HepG2 (cell line): ENCODE measurements around the gene SNRNP48. TPM values are rescaled to one million over a fixed set of nuclear protein-coding genes. Genes with fewer than 3 reads are reported as not detected.

ENCODE experiments used
- ADNP ChIP-seq: sonication (generic); formaldehyde crosslinking; IDR thresholded peaks from 2 replicates; pipeline ENCODE4 v1.4.0; 2020; ENCODE audit warnings: missing genetic modification reagents
- ASH2L ChIP-seq: fragments of 300-600, 200-600 bp; sonication (generic); IDR thresholded peaks from 2 replicates; pipeline ENCODE4 v1.7.0; 2017; ENCODE audit warnings: low read depth, mild to moderate bottlenecking, moderate library complexity, mixed read lengths, low read length; ENCODE audit not compliant: insufficient read length
- CBX1 ChIP-seq: IDR thresholded peaks from one replicate; pipeline ENCODE4 v1.6.1; 2016; ENCODE audit warnings: antibody characterized with exemption, low read depth
- EED ChIP-seq: sonication (generic); formaldehyde crosslinking; IDR thresholded peaks from 2 replicates; pipeline ENCODE4 v1.5.0; 2020; ENCODE audit warnings: mild to moderate bottlenecking, missing genetic modification reagents
- KDM6A ChIP-seq: IDR thresholded peaks from 2 replicates; pipeline ENCODE4 v1.6.1; 2016; ENCODE audit warnings: low read depth
- MIXL1 ChIP-seq: IDR thresholded peaks from 2 replicates; pipeline ENCODE4 v1.6.1; 2016
- SMARCE1 ChIP-seq: fragments of 450-650 bp; IDR thresholded peaks from 2 replicates; pipeline ENCODE4 v1.6.1; 2017; ENCODE audit warnings: borderline replicate concordance
- YEATS4 ChIP-seq: sonication (generic); formaldehyde crosslinking; IDR thresholded peaks from 2 replicates; pipeline ENCODE4 v1.4.0; 2020; ENCODE audit warnings: missing genetic modification reagents, borderline replicate concordance
- ZNF12 ChIP-seq: sonication (generic); formaldehyde crosslinking; IDR thresholded peaks from 2 replicates; pipeline ENCODE4 v1.5.0; 2020; ENCODE audit warnings: missing genetic modification reagents
- ZNF383 ChIP-seq: sonication (generic); formaldehyde crosslinking; IDR thresholded peaks from 2 replicates; pipeline ENCODE4 v1.4.0; 2020; ENCODE audit warnings: missing genetic modification reagents, mild to moderate bottlenecking, borderline replicate concordance
- ZNF546 ChIP-seq: sonication (generic); formaldehyde crosslinking; conservative IDR thresholded peaks from 2 replicates; pipeline ENCODE4 v1.8.1; 2023; ENCODE audit warnings: mild to moderate bottlenecking, missing genetic modification reagents
- polyA plus RNA-seq, 8 experiments: library from polyadenylated mRNA; depleted of rRNA in 3 of 8; stranded (reverse) in 7 of 8; unstranded in 1 of 8; fragments of >200 nt; fragmentation: Illumina TruSeq in 4 of 8; extraction: Trizol in 4 of 8; gene quantifications; 2 replicates each; pipeline versions ENCODE4 v1.2.1 to v1.2.3, GENCODE V29; 2011 to 2016; ENCODE audit warnings: low read depth in 4 of 8, missing spikeins in 1 of 8, mixed read lengths in 1 of 8; ENCODE audit not compliant: insufficient read depth in 1 of 8
- total RNA-seq, 5 experiments: library from RNA; depleted of rRNA; stranded (reverse); fragments of >200 nt; fragmentation: Illumina TruSeq; extraction: Trizol; gene quantifications; 2 replicates each; pipeline ENCODE4 v1.2.3, GENCODE V29; 2016; ENCODE audit warnings: low read depth in 1 of 5
- TF ChIP-seq, protein P1 (sequence below): sonication (generic); formaldehyde crosslinking; IDR thresholded peaks from 2 replicates; pipeline ENCODE4 v1.5.0; 2020; ENCODE audit warnings: missing genetic modification reagents
- TF ChIP-seq, protein P2 (sequence below): sonication (generic); formaldehyde crosslinking; IDR thresholded peaks from 2 replicates; pipeline ENCODE4 v1.4.0; 2020; ENCODE audit warnings: missing genetic modification reagents
- TF ChIP-seq, protein P3 (sequence below): sonication (generic); formaldehyde crosslinking; IDR thresholded peaks from 2 replicates; pipeline ENCODE4 v1.8.0; 2022; ENCODE audit warnings: low read depth, missing genetic modification reagents
- TF ChIP-seq, protein P4 (sequence below): sonication (generic); formaldehyde crosslinking; IDR thresholded peaks from 2 replicates; pipeline ENCODE4 v1.5.0; 2020; ENCODE audit warnings: missing genetic modification reagents, mild to moderate bottlenecking, borderline replicate concordance
- TF ChIP-seq, protein P5 (sequence below): sonication (generic); formaldehyde crosslinking; IDR thresholded peaks from 2 replicates; pipeline ENCODE4 v1.8.0; 2022; ENCODE audit warnings: missing genetic modification reagents, mild to moderate bottlenecking, moderate library complexity, borderline replicate concordance
- TF ChIP-seq, protein P6 (sequence below): sonication (generic); formaldehyde crosslinking; IDR thresholded peaks from 2 replicates; pipeline ENCODE4 v1.4.0; 2020; ENCODE audit warnings: missing genetic modification reagents; ENCODE audit errors: not compliant biosample characterization

Gene SNRNP48
- total and polyA plus RNA-seq, 2 of the 13 experiments (the other 11 are each of a cell fraction or from before 2014, with no cell fraction given): 17.5 to 47.5 TPM

DNA sequence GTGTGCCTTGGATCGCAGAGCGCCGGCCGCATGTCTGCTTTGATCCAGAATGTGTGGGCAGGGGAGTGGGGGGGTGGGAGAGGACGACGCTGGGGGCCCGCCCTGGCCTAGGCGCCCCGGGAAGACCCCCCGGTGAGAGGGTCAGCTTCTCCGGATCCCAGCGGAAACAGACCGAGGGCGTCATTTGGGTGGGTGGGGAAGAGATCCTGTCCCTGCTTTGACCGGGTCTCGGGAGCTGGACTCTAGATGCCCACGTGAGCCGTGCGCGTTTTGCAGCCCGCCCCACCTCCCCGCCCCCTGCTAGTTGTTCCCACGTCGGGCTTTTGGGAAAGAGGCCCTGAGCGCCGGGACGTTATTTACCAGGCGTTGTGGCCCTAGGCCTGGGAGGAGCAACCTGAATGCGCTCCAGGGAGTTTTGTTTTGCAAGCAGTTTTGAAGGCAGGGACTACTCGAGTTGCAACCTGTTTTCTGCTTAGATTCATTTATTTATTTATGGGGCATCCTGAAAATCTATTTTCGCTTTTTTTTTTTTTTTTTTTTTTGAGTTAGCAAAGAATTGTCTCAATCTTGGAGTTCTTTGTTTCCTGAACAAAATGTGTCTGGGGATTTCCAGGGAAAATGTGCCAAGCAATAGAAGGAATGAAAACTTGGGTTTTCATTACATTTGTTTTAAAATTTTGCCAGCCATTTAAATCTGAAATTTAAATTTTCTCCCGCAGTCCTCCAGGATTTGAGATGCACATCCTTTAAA, 46.9 kb upstream of the SNRNP48 start (continued):
- TF ChIP-seq ASH2L: no peak
- TF ChIP-seq, protein P1, sequence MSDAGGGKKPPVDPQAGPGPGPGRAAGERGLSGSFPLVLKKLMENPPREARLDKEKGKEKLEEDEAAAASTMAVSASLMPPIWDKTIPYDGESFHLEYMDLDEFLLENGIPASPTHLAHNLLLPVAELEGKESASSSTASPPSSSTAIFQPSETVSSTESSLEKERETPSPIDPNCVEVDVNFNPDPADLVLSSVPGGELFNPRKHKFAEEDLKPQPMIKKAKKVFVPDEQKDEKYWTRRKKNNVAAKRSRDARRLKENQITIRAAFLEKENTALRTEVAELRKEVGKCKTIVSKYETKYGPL: no peak
- no peak for TF ChIP-seq KDM6A (CRISPR knock-in tag)
- TF ChIP-seq, protein P2, sequence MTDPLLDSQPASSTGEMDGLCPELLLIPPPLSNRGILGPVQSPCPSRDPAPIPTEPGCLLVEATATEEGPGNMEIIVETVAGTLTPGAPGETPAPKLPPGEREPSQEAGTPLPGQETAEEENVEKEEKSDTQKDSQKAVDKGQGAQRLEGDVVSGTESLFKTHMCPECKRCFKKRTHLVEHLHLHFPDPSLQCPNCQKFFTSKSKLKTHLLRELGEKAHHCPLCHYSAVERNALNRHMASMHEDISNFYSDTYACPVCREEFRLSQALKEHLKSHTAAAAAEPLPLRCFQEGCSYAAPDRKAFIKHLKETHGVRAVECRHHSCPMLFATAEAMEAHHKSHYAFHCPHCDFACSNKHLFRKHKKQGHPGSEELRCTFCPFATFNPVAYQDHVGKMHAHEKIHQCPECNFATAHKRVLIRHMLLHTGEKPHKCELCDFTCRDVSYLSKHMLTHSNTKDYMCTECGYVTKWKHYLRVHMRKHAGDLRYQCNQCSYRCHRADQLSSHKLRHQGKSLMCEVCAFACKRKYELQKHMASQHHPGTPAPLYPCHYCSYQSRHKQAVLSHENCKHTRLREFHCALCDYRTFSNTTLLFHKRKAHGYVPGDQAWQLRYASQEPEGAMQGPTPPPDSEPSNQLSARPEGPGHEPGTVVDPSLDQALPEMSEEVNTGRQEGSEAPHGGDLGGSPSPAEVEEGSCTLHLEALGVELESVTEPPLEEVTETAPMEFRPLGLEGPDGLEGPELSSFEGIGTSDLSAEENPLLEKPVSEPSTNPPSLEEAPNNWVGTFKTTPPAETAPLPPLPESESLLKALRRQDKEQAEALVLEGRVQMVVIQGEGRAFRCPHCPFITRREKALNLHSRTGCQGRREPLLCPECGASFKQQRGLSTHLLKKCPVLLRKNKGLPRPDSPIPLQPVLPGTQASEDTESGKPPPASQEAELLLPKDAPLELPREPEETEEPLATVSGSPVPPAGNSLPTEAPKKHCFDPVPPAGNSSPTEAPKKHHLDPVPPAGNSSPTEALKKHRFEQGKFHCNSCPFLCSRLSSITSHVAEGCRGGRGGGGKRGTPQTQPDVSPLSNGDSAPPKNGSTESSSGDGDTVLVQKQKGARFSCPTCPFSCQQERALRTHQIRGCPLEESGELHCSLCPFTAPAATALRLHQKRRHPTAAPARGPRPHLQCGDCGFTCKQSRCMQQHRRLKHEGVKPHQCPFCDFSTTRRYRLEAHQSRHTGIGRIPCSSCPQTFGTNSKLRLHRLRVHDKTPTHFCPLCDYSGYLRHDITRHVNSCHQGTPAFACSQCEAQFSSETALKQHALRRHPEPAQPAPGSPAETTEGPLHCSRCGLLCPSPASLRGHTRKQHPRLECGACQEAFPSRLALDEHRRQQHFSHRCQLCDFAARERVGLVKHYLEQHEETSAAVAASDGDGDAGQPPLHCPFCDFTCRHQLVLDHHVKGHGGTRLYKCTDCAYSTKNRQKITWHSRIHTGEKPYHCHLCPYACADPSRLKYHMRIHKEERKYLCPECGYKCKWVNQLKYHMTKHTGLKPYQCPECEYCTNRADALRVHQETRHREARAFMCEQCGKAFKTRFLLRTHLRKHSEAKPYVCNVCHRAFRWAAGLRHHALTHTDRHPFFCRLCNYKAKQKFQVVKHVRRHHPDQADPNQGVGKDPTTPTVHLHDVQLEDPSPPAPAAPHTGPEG (CRISPR knock-in tag): peak; percentile 61; the same call in 1 of the 2 replicates
- TF ChIP-seq, protein P3, sequence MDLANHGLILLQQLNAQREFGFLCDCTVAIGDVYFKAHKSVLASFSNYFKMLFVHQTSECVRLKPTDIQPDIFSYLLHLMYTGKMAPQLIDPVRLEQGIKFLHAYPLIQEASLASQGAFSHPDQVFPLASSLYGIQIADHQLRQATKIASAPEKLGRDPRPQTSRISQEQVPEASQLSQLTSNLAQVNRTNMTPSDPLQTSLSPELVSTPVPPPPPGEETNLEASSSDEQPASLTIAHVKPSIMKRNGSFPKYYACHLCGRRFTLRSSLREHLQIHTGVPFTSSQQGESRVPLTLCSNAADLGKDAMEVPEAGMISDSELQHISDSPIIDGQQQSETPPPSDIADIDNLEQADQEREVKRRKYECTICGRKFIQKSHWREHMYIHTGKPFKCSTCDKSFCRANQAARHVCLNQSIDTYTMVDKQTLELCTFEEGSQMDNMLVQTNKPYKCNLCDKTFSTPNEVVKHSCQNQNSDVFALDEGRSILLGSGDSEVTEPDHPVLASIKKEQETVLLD (CRISPR knock-in tag): peak; percentile 42; the same call in 1 of the 2 replicates
- TF ChIP-seq ADNP (CRISPR knock-in tag): no peak
- TF ChIP-seq, protein P4, sequence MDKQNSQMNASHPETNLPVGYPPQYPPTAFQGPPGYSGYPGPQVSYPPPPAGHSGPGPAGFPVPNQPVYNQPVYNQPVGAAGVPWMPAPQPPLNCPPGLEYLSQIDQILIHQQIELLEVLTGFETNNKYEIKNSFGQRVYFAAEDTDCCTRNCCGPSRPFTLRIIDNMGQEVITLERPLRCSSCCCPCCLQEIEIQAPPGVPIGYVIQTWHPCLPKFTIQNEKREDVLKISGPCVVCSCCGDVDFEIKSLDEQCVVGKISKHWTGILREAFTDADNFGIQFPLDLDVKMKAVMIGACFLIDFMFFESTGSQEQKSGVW (CRISPR knock-in tag): no peak
- peak; percentile 19; the same call in 1 of the 2 replicates for TF ChIP-seq MIXL1
- peak; percentile 78 for TF ChIP-seq YEATS4 (CRISPR knock-in tag)
- TF ChIP-seq ZNF12 (CRISPR knock-in tag): no peak
- no peak; the same call in 1 of the 2 replicates for TF ChIP-seq ZNF546 (CRISPR knock-in tag)
- TF ChIP-seq ZNF383 (CRISPR knock-in tag): peak; percentile 68; the same call in 1 of the 2 replicates
- no peak for TF ChIP-seq CBX1
- TF ChIP-seq SMARCE1: no peak
- TF ChIP-seq, protein P5, sequence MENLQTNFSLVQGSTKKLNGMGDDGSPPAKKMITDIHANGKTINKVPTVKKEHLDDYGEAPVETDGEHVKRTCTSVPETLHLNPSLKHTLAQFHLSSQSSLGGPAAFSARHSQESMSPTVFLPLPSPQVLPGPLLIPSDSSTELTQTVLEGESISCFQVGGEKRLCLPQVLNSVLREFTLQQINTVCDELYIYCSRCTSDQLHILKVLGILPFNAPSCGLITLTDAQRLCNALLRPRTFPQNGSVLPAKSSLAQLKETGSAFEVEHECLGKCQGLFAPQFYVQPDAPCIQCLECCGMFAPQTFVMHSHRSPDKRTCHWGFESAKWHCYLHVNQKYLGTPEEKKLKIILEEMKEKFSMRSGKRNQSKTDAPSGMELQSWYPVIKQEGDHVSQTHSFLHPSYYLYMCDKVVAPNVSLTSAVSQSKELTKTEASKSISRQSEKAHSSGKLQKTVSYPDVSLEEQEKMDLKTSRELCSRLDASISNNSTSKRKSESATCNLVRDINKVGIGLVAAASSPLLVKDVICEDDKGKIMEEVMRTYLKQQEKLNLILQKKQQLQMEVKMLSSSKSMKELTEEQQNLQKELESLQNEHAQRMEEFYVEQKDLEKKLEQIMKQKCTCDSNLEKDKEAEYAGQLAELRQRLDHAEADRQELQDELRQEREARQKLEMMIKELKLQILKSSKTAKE (CRISPR knock-in tag): 0 out of 2 replicates have a peak, but pooled peaks have one; percentile 60
- TF ChIP-seq EED (CRISPR knock-in tag): no peak; the same call in 1 of the 2 replicates
- TF ChIP-seq, protein P6, sequence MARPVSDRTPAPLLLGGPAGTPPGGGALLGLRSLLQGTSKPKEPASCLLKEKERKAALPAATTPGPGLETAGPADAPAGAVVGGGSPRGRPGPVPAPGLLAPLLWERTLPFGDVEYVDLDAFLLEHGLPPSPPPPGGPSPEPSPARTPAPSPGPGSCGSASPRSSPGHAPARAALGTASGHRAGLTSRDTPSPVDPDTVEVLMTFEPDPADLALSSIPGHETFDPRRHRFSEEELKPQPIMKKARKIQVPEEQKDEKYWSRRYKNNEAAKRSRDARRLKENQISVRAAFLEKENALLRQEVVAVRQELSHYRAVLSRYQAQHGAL (CRISPR knock-in tag): no peak
